ENCODE results near the gene TAS2R41. TPM values are rescaled to one million over a fixed set of nuclear protein-coding genes. Genes with fewer than 3 reads are reported as not detected.

Gene TAS2R41
- total RNA-seq, 1 donor from 2014 or later: not detected

DNA sequence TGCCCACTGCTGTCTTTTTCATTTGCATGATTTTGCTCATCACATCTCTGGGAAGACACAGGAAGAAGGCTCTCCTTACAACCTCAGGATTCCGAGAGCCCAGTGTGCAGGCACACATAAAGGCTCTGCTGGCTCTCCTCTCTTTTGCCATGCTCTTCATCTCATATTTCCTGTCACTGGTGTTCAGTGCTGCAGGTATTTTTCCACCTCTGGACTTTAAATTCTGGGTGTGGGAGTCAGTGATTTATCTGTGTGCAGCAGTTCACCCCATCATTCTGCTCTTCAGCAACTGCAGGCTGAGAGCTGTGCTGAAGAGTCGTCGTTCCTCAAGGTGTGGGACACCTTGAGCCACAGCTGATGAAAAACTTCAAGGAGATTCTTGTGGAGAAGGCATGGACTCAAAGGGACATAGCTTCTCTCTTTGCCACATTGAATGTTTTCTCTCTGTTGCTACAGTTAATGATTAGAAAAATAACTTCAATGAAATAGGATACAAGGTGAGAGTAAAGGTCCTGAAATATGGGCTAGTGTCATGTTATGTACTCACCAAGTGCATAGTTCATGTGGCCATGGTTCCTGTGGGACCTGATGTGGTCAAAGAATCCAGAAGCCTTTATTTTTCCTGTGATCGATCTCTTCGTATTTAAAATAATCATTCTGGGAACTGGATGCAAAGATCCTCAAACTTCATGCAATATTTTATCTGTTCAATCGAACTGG lies 33.5 kb upstream of the TAS2R41 start:
- Histone ChIP-seq H3K4me3 (ENCODE audit: low read depth, low read length) (no peak overlapping the region), H3K36me3 (ENCODE audit: control insufficient read depth, insufficient read depth, low read length) (no peaks in the 10 kb centered on the region), H3K27me3 (ENCODE audit: control insufficient read depth, insufficient read depth, low read length) (no peaks in the 10 kb centered on the region)
- no peak for DNase-seq (ENCODE audit: low read depth)
- TF ChIP-seq, protein P1, sequence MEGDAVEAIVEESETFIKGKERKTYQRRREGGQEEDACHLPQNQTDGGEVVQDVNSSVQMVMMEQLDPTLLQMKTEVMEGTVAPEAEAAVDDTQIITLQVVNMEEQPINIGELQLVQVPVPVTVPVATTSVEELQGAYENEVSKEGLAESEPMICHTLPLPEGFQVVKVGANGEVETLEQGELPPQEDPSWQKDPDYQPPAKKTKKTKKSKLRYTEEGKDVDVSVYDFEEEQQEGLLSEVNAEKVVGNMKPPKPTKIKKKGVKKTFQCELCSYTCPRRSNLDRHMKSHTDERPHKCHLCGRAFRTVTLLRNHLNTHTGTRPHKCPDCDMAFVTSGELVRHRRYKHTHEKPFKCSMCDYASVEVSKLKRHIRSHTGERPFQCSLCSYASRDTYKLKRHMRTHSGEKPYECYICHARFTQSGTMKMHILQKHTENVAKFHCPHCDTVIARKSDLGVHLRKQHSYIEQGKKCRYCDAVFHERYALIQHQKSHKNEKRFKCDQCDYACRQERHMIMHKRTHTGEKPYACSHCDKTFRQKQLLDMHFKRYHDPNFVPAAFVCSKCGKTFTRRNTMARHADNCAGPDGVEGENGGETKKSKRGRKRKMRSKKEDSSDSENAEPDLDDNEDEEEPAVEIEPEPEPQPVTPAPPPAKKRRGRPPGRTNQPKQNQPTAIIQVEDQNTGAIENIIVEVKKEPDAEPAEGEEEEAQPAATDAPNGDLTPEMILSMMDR (IDR thresholded peaks at IDR 0.05; ENCODE audit: insufficient read depth, low read length, poor library complexity, severe bottlenecking): no peak

DNA sequence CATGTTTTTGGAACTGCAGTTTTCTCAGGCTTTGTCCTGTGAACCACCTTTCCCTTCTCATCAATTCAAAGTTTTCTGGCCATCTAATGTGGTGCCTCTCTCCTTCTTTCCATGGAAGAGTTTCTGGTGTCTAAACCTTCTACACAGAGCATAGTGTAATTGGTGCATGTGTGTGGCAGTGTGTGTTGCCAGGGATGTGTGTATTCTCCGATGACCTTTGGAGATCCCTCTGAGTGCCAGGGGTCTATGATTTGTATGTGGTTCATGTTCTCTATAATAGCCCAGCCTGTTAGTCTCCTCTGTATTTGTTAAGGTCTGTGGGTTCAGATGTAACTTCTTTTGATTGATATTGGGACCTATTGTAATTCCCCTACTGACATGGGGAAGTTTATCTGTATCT lies 32.9 kb upstream of the TAS2R41 start:
- H3K27me3 ChIP-seq (ENCODE audit: control insufficient read depth, insufficient read depth, low read length): no peaks in the 10 kb centered on the region
- no peaks in the 10 kb centered on the region for H3K36me3 ChIP-seq (ENCODE audit: control insufficient read depth, insufficient read depth, low read length)
- H3K4me3 ChIP-seq (ENCODE audit: low read depth, low read length): no peak overlapping the region
- no peak for DNase-seq (ENCODE audit: low read depth)
- TF ChIP-seq, protein P1 (IDR thresholded peaks at IDR 0.05; ENCODE audit: insufficient read depth, low read length, poor library complexity, severe bottlenecking): no peak

DNA sequence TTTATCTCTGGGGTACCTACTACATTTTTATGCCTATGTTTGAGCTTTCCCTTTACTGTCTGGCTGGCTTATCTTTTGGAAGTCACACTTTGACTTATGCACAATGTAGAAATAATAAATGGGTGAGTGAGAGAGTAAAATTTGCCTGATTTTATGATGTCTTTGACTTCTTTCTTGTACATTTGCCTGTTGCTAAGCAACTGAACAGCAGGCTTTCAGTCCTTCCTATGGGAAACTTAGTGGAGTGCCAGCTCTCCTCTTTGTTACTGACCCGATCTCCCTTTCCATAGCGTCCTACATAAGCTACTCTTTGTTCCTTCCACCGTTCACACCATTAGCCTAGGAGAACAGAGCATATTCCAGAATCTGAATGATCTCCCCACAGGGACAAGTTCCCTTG lies 30.2 kb upstream of the TAS2R41 start:
- no peaks in the 10 kb centered on the region for H3K36me3 ChIP-seq (ENCODE audit: control insufficient read depth, insufficient read depth, low read length)
- TF ChIP-seq, protein P1 (IDR thresholded peaks at IDR 0.05; ENCODE audit: insufficient read depth, low read length, poor library complexity, severe bottlenecking): no peak
- H3K4me3 ChIP-seq (ENCODE audit: low read depth, low read length): no peak overlapping the region
- H3K27me3 ChIP-seq (ENCODE audit: control insufficient read depth, insufficient read depth, low read length): no peaks in the 10 kb centered on the region
- DNase-seq (ENCODE audit: low read depth): no peak

DNA sequence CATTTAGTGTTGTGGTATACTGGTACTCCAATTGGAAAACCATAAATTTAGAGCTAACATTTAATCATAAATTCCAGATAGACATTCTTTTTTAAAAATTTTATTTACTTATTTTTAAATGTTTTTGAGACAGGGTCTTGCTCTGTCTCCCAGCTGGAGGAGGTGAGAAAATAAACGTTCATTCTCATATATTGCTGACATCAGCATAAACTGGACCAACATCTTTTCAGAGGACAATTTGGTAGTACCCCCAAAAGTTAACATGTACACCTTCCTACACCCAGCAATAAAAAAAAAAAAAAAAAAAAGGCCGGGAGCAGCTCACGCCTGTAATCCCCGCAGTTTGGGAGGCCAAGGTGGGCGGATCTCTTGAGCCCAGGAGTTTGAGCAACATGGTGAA lies 29.2 kb upstream of the TAS2R41 start:
- H3K27me3 ChIP-seq (ENCODE audit: control insufficient read depth, insufficient read depth, low read length): no peaks in the 10 kb centered on the region
- no peaks in the 10 kb centered on the region for H3K36me3 ChIP-seq (ENCODE audit: control insufficient read depth, insufficient read depth, low read length)
- no peak for DNase-seq (ENCODE audit: low read depth)
- no peak overlapping the region for H3K4me3 ChIP-seq (ENCODE audit: low read depth, low read length)
- TF ChIP-seq, protein P1 (IDR thresholded peaks at IDR 0.05; ENCODE audit: insufficient read depth, low read length, poor library complexity, severe bottlenecking): no peak

DNA sequence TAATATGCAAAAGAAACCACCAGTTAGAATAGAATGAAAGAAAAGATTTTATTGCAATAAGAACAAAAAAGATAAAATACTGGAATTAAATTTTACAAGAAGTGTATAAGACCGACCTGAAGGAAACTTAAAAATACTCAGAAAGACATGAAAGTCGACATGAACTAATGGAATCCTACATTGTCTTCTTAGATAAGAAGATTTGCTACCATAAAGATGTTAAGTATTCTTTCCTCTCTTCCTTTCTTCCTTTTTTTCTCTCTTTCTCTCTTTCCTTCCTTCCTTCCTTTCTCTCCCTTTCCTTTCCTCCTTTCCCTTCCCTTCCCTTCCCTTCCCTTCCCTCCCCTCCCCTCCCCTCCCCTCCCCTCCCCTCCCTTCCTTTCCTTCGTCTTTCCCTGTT lies 27.9 kb upstream of the TAS2R41 start:
- DNase-seq (ENCODE audit: low read depth): no peak
- Histone ChIP-seq H3K4me3 (ENCODE audit: low read depth, low read length) (no peak overlapping the region), H3K27me3 (ENCODE audit: control insufficient read depth, insufficient read depth, low read length) (no peaks in the 10 kb centered on the region), H3K36me3 (ENCODE audit: control insufficient read depth, insufficient read depth, low read length) (no peaks in the 10 kb centered on the region)
- TF ChIP-seq, protein P1 (IDR thresholded peaks at IDR 0.05; ENCODE audit: insufficient read depth, low read length, poor library complexity, severe bottlenecking): no peak

DNA sequence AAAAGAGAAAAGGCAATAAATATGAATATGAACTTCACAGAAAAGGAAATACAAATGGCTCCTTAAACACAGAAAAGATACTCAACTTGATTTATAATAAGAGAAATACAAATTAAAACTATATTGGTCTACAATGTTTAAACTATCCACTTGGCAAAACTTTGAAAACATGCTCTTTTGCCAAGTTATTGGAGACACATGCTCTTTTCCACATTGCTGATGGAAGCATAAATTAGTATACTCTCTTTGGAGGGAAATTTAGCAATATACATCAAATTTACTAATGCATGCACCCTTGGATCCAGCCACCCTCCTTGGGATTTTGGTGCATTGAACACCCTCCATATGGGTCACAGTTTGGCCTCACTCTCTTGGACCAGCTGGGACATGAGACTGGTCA lies 26.6 kb upstream of the TAS2R41 start:
- TF ChIP-seq, protein P1 (IDR thresholded peaks at IDR 0.05; ENCODE audit: insufficient read depth, low read length, poor library complexity, severe bottlenecking): no peak
- H3K27me3 ChIP-seq (ENCODE audit: control insufficient read depth, insufficient read depth, low read length): no peaks in the 10 kb centered on the region
- no peaks in the 10 kb centered on the region for H3K36me3 ChIP-seq (ENCODE audit: control insufficient read depth, insufficient read depth, low read length)
- no peak overlapping the region for H3K4me3 ChIP-seq (ENCODE audit: low read depth, low read length)
- no peak for DNase-seq (ENCODE audit: low read depth)
